Gastroesophageal sphincter (tissue), 3 donors: Measurements from ENCODE around the gene TMEM131.

ENCODE experiments used
- POLR2A ChIP-seq, 2 donors: fragments of 450-650 bp; IDR thresholded peaks; one replicate each; pipeline ENCODE4 v1.6.1; 2017; ENCODE audit warnings: antibody characterized with exemption in 2 of 2, mild to moderate bottlenecking in 2 of 2, moderate library complexity in 1 of 2
- POLR2AphosphoS5 ChIP-seq: sonication (generic); formaldehyde crosslinking; IDR thresholded peaks from one replicate; pipeline ENCODE4 v1.6.1; 2017; ENCODE audit warnings: antibody characterized with exemption
- TF ChIP-seq, protein P1 (sequence below), 4 experiments: fragments of 200-600 bp in 2 of 4; fragments of 450-650 bp in 2 of 4; sonication (generic) in 1 of 4; IDR thresholded peaks; one replicate each; pipeline ENCODE4 v1.5.1; 2017 to 2019; ENCODE audit warnings: antibody characterized with exemption in 4 of 4, mild to moderate bottlenecking in 2 of 4, moderate library complexity in 2 of 4

DNA sequence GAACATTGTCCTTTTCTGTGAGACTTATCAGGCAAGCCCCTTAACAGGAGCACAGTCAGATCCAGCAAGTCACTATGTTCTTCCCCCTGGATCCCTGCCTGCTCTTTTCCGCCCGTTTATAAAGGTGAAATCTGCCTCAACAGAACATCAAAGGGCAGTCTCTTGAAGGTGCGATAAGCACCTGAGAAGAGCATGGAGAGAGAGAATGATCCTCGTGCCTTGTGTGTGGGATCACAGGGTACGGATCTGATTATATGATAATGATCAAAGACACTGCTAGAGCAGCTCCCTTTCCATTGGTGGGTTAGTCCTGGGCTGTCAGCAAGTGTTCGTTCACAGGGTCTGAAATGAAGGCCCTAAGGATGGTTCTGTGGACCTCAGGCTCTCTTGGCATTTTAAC, 176.0 kb downstream of the TMEM131 start:
- TF ChIP-seq POLR2A (IDR thresholded peaks at IDR 0.05) (no peak), POLR2AphosphoS5 (no peak)
- TF ChIP-seq, protein P1, sequence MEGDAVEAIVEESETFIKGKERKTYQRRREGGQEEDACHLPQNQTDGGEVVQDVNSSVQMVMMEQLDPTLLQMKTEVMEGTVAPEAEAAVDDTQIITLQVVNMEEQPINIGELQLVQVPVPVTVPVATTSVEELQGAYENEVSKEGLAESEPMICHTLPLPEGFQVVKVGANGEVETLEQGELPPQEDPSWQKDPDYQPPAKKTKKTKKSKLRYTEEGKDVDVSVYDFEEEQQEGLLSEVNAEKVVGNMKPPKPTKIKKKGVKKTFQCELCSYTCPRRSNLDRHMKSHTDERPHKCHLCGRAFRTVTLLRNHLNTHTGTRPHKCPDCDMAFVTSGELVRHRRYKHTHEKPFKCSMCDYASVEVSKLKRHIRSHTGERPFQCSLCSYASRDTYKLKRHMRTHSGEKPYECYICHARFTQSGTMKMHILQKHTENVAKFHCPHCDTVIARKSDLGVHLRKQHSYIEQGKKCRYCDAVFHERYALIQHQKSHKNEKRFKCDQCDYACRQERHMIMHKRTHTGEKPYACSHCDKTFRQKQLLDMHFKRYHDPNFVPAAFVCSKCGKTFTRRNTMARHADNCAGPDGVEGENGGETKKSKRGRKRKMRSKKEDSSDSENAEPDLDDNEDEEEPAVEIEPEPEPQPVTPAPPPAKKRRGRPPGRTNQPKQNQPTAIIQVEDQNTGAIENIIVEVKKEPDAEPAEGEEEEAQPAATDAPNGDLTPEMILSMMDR (IDR thresholded peaks at IDR 0.05) = no peak
